GM21447 (cell line): ENCODE results near the gene CLCN2.

Experiments
- ATAC-seq: cut with Tn5 transposase; IDR thresholded peaks from one replicate; pipeline ENCODE4 v1.9.1; 2021; ENCODE audit not compliant: unreplicated experiment

The CLCN2 gene

GRCh38 chr3:184300378-184300720, 61.1 kb downstream of the CLCN2 start:
- ATAC-seq: no peak

DNA sequence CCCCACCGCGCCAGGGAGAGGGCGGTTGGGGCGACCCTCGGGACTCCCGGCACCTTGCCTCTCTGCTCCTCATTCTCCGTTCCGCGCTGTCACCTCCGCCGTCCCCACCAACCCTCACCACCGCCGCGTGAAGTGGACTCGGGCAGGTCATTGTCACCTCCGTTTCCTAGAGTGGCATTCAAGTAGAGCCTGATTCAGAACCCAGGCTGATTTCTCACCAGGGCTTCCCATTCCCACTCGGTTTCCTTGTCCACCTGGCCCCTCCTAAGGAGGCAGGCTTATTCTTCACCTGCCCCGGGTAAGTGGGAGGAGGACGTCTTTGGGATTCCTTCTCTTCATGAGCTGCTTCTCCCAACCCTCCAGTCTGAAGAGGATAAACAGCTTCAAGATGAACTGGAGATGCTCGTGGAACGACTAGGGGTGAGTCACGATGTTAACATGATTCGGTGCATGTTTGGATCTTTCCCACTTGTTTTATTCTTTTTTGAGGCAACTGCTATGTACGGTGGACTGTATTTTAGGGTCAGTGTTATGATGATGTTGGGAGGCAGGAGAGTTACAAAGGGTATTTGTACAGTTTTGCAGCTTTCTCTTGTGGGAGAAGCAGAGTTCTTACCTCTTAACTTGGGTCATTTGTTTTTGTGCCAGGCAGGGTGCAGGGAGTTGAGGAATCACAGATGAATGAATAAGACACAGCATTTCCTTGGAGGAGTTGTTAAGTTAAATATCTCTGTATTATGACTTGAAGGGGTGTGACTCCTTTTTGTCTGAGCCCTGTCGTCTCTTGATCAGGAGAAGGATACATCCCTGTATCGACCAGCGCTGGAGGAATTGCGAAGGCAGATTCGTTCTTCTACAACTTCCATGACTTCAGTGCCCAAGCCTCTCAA, 61.7 kb downstream of the CLCN2 start:
- ATAC-seq: peak; percentile 12

GRCh38 chr3:184298759-184299487, 62.5 kb downstream of the CLCN2 start, which contains the start of gene PSMD2:
TSS of gene PSMD2 (plus strand) at chr3:184299241. CDS start at chr3:184299267, 26 bp downstream.
- peak; percentile 91 for ATAC-seq

DNA sequence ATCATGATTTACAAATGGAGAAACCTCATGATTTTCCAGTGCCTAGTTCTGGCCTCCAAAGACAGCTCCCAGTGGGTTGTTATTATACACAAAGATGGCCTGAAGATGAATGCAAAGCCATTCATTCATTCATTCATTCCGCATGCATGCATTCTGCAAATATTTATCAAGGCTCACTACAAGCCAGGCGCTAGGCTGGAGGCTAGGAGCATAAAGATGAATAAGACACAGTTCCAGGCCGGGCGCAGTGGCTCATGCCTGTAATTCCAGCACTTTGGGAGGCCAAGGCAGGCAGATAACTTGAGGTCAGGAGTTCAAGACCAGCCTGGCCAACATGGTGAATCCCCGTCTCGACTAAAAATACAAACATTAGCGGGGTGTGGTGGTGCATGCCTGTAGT, 64.8 kb downstream of the CLCN2 start:
- ATAC-seq: no peak
